GM19099 (cell line): ENCODE results near the gene HMG20B.
A peak's percentile ranks its signal among the peaks of the same experiment; 100 is the strongest.

Source experiments
- POLR2A ChIP-seq: IDR thresholded peaks from 3 replicates; pipeline ENCODE4 v1.6.1; 2011; ENCODE audit warnings: low read depth; ENCODE audit not compliant: insufficient read length; ENCODE audit errors: extremely low read depth

The HMG20B gene

DNA sequence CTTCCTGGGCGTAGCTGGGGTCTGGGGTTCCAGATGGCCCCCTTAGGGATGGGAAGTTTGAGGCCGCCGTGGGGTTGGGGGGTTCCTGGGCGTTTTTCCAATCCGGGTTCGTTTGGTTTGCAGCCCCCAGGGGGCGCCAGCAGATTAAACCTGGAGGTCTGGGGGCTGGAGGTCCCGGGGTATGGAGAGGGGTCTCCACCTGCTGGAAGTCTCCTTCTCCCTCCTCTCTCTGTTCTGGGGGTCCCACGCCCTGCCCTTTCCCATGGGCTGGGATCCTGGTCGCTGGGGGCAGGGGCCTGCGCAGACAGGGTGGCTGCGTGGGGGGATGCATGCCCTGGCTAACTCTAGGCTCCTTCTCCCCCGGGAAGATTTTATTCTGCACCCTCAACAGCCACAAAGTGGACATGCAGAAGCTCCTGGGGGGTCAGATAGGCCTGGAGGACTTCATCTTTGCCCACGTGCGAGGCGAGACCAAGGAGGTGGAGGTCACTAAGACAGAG lies 13.4 kb downstream of the HMG20B start:
- no peak for TF ChIP-seq POLR2A

DNA sequence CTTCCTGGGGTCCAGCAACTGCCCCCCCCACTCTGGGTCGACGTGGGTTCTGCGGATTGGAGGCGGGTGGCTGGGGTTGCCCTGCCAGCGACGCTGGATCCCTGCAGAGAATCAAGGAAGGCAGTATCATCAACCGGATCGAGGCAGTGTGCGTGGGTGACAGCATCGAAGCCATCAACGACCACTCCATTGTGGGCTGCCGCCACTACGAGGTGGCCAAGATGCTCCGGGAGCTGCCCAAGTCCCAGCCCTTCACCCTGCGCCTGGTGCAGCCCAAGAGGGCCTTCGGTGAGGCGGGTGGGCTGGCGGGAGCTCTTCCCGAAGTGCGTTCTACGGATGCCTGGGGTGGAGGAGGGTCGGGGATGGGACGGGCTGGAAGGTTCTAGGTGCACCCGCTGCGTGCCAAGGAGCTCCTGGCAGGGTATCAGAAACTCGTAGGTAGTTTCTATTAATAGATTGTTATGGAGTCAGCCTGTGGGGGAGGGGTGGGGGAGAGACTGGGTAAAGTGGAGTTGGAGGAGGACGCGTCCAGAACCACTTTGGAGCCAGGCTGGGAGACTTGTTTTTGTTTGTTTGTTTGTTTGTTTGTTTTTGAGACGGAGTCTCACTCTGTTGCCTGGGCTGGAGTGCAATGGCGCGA lies 14.1 kb downstream of the HMG20B start:
- TF ChIP-seq POLR2A = no peak

DNA sequence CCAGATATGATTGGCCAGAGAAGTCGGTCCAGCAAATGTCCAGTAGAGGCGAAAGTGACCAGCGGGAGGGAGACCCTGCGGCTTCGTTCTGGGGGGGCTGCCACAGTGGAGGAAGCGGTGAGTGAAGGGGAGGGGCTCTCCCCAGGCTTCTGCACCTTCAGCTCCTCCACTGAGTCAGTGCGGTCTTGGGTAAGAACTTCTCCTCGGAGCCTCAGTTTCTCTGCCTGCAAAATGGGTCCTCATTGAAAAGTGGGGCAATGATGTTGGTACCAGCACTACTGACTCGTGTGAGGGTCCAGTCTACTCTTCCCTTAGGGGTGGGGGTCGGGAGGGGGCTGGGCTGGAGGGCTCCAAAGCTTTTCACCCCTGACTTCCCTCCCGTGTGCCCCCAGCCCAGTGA lies 16.7 kb downstream of the HMG20B start:
- TF ChIP-seq POLR2A = no peak

DNA sequence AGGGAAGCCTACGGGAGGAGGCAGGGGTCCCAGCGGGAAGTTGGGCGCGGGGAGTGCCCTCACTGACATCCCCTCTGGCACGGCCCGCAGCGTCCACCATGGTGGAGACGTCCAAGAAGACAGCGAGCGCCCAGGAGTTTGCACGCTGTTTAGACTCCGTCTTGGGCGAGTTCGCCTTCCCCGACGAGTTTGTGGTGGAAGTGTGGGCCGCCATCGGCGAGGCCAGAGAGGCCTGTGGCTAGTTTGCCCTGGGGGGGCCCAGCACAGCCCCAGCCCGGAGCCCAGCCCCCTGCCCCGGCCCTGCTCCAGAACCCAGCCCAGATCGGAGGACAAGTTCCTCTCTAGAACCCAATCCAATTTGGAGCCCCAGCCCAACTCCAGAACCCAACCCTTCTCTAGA lies 17.2 kb downstream of the HMG20B start:
- no peak for TF ChIP-seq POLR2A

DNA sequence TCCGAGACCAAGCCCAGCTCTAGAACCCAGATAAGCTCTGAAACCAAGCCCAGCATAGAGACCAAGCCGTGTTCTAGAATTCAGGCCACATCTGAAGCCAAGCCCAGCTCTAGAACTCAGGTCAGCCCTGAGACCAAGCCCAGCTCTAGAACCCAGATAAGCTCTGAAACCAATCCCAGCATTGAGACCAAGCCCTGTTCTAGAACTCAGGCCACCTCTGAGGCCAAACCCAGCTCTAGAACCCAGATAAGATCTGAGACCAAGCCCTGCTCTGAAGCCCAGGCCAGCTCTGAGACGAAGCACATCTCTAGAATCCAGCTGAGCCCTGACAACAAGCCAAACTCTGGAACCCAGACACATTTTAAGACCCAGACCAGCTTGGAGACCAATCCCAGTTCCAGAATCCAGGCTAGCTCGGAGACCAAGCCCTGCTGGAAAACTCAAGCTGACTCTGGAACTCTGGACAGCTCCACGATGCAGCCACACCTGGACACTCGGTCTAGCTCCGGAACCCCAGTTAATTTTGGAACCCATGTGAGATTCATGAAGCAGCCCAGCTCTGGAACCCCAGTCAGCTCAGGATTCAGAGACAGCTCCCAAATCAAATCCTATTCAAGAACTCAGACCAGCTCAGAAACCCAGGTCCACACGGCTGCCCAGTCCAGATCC lies 18.4 kb downstream of the HMG20B start:
- no peak for TF ChIP-seq POLR2A

DNA sequence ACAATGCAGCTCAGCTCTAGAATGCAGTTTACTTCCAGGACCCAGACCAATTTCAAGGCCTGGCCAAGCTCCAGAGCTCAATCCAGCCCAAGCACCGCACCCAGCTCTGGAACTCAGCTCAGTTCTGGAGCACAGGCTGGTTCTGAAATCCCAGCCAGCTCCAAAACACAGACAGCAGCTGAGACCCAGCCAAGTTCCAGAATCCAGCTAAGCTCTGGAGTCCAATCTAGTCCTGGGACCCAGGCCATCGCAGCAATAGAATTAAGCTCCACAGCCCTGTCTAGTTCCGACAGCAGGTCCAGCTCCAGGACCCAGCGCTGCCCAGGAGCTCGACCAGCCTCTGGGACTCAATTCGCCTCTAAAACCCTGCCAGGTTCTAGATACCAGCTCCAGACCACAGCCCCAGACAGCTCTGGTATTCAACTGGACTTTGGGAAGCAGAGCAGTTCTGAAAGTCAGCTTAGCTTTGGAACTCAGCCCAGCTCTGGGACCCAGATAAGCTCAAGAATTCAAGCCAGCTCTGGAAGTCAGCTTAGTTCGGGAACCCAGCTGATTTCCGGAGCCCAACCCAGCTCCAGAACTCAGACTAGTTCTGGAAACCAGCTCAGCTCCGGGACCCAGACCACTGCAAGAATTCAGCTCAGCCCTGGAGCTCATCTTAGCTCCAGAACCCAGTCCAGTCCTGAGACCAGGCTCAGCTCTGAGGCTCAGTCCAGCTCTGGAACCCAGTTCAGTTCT lies 19.3 kb downstream of the HMG20B start:
- TF ChIP-seq POLR2A = no peak

DNA sequence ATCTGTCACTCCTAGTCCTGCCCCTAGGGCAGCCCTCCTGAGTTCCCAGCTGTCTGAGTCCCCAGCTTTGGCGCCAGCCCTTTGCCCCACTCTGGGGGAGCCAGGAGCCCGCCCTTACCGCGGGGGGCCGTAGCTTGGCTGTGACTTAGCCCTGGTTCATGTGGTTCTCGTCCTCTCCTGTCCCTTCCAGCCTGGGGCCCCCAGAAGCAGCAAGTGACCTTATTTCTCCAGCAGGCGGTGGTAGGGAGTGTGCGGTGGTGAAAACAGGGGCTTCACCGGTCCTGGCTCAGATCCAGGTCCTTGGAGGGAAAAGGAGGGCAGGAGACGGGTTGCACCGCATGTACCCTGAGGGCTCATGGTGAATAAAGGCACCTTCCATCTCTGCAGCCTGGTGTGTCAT lies 20.4 kb downstream of the HMG20B start:
- TF ChIP-seq POLR2A = no peak

DNA sequence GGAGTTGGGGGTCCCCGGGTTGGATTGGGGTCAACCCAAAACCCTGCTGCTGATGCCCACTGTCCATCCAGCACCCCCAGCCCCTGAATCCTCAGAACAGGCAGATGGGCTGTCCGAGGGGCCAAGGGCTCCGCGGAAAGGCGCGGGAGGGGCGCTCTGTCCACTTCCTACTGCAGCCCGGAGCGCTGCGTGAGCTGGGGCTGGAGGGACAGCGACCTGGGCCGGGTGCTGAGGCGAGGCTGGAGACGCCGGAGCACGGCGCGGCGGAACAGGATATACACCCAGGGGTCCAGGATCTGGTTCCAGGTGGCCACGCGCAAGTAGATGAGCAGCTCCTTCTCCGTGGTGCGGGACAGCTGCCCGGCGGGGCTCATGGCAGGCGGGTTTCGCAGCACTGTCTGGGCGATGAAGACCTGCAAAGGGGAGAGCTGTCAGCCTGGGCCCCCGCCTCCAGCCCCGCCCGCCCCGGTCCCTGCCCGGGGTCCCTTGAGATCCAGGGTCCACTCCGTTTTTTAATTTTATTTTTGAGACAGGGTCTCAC lies 22.8 kb downstream of the HMG20B start:
- no peak for TF ChIP-seq POLR2A

DNA sequence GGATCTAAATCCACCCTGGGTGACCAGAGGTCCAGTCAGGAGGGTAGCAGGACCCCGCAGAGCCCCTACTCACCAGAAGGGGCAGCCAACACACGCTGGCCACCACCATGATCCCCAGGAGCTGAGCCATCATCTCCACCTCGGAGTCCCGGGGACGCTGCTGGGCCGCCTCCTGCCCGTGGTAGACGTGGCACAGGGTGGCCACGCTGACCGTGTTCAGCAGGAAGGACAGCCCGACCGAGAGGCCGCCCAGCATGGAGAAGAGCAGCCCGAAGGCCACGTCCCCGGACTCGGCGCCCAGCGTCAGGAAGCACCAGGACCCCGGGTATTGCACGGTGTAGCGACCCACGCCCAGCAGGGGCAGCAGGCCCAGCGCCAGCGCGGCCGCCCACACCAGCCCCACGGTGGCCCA lies 27.0 kb downstream of the HMG20B start:
- no peak for TF ChIP-seq POLR2A

DNA sequence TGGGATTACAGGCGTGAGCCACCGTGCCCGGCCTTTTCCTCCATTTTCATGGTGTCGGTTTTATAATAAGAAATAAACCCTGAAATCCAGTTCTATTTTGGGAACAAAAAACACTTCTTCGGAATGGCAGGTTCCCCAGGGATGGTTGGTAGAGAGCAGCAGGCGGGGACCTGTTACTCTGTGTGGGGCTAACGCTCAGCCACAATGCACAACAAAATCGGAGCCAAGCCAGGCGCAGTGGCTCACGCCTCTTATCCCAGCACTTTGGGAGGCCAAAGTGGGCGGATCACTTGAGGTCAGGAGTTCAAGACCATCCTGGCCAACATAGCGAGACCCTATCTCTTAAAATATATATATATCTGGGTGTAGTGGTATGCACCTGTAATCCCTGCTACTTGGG lies 28.3 kb downstream of the HMG20B start:
- TF ChIP-seq POLR2A = no peak

DNA sequence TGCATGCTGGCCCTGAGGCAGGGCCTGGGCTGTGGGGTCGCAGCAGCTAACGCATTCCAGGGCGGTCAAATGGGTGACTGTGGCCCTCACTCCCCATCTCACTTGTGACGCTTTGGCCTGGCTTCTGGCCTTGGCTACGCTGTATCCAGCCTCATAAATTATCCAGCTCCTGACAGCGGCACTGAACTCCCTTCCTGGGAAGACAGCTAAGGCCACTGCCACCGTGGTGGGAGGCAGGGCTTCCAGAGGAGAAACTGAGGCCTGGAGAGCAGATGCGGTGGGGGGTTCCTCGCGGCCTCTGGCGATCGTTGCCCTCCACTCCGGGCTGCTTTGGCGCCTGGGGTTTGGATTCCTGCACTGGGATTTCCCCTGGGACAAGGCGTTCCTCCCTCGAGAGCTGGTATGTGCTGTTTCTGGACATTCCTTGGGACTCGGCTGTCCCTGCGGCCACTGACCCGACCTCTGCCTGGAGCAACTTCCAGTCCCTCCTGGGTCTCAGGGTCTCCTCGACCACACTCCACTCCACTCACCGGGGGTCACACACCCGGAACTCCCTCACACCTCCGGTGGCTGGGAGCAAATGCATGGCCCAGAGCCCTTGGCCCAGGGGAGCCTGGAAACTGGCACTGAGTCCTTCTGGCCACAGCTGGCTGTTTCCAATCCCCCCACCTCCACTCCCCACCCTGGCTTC lies 30.5 kb downstream of the HMG20B start:
- TF ChIP-seq POLR2A = no peak

DNA sequence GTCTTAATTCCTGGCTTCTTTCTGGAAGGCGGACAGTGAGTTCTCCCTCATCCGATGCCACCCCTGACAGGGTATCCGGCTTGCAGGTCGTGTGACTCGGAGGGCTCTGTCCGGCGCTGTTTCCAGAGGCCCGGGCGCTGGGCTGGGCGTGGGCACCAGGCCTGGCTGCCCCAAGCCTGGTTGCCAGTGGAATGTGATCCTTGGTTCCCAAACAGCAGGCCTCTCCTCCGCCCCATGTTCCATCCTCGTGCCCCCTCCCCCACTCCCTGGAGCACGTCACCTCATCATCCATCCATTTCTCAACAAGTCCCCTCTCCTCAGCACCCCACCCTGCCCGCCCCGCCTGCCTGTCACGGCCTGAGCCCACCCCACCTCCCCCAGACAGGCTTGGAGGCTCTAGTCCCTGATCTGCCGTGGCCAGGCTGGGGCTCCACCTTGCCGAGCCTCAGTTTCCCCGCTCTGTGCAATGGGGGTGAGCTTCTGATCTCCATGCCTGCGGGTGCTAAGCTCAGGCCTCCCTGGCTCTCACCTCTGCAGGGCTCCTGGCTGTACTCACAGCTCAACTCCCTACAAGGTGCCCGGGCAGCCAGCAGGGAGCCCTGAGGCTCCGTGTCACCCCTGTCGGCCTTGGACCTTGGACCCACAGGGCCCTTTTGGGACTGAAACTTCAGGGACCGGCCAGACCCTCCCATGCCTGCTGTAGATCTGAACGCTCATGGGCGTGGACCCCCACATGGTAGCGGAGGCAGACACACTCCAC lies 31.7 kb downstream of the HMG20B start:
- TF ChIP-seq POLR2A = no peak

DNA sequence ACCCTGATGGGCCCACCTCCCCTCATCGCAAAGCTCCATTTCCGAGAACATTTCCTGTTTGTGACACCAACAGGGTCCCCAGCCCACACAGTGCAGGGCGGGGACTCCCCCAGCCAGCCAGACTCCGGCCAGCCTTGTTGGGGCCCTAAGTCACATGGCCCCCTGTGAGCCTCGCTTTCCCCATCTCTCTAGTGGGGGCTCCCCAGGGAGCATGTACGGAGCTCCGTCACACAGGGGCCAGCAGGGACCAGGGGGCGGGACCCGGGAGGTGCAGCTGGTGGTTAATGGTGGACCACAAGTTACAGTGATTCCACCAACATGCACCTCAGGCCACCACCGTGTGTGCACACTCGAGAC lies 32.2 kb downstream of the HMG20B start:
- TF ChIP-seq POLR2A = peak; percentile 15

DNA sequence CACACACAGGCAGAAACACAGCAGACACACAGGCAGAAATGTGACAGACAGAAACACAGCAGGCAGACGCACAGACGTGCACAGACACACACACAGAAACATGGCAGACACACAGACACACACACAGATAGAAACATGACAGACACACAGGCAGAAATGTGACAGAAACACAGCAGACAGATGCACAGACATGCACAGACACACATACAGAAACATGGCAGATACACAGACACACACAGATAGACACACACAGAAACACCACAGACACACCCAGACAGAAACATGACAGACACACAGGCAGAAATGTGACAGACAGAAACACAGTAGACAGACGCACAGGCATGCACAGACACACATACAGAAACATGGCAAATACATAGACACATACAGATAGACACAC lies 32.6 kb downstream of the HMG20B start:
- no peak for TF ChIP-seq POLR2A

DNA sequence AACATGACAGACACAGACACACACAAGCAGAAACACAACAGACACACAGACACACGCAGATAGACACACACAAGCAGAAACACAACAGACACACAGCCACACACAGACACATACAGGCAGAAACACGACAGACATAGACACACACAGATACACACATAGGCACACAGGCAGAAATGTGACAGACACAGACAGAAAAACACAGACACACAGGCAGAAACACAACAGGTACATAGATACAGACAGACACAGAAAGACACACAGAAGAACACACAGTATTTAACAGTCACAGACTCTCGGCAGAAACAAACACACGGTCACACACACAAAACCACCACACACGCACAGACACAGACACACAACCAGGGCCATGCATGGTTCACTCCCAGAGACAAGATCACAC lies 33.0 kb downstream of the HMG20B start:
- TF ChIP-seq POLR2A = no peak

DNA sequence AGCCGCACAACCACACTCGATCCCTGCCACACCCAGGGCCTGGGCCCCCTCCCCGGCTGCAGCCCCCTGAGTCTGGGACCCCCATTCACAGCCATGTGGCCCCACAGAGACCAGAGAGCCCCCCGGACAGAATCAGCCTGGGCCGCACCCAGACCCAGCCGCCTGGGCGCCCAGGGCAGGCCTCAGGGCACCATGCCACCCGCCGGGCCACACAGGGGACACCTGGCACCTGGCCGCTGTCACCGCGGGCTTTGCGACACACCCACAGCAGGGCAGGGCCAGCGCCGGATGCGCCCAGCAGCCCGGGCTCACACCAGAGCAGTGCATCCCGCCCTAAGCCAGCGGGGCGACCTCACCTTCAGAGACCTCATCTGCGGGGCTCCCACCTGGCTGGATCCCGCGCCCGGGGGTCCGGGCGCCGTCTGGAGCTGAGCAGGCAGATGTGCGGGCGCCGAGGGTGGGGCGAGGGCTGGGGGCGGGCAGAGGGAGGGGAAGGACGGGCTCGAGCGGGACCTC lies 33.5 kb downstream of the HMG20B start:
- no peak for TF ChIP-seq POLR2A
